Choroid plexus epithelial cell (primary cell): ENCODE data around the gene LGI2.

Source experiments
- DNase-seq: peaks from one replicate; pipeline ENCODE4 v3.0.0-alpha.2; 2010; ENCODE audit warnings: low read depth
- H3K4me3 ChIP-seq: 2 replicates; pipeline ENCODE4 v1.5.1; 2011; ENCODE audit warnings: low read depth, mild to moderate bottlenecking, control low read depth, low read length, moderate library complexity
- CTCF ChIP-seq: conservative IDR thresholded peaks from 2 replicates; pipeline ENCODE4 v1.5.1; 2011; ENCODE audit warnings: low read depth, mild to moderate bottlenecking, control low read depth, inconsistent platforms, low read length, moderate library complexity

LGI2 gene

GRCh38 chr4:25013756-25014661, 16.7 kb downstream of the LGI2 start:
- DNase-seq = no peak
- no peak overlapping the region for H3K4me3 ChIP-seq
- no peak for TF ChIP-seq CTCF

GRCh38 chr4:25012655-25013054, 18.1 kb downstream of the LGI2 start:
- no peak for DNase-seq
- TF ChIP-seq CTCF = no peak
- H3K4me3 ChIP-seq = no peak overlapping the region

- DNase-seq = no peak
- no peak overlapping the region for H3K4me3 ChIP-seq
- no peak for TF ChIP-seq CTCF
These were observed 19.4 kb downstream of the LGI2 start for GRCh38 chr4:25011135-25011866.

- DNase-seq = no peak
- TF ChIP-seq CTCF = no peak
- no peak overlapping the region for H3K4me3 ChIP-seq
These were observed 23.1 kb downstream of the LGI2 start for GRCh38 chr4:25007598-25007997.

GRCh38 chr4:25002681-25003080, 28.1 kb downstream of the LGI2 start:
- no peak for TF ChIP-seq CTCF
- no peak overlapping the region for H3K4me3 ChIP-seq
- no peak for DNase-seq

GRCh38 chr4:25001509-25001908, 29.2 kb downstream of the LGI2 start:
- DNase-seq = no peak
- no peak overlapping the region for H3K4me3 ChIP-seq
- no peak for TF ChIP-seq CTCF
